Neural cell (in vitro differentiated cells): ENCODE measurements around the gene SLC27A2. TPM values are rescaled to one million over a fixed set of nuclear protein-coding genes. Genes with fewer than 3 reads are reported as not detected.

Source experiments
- H2AFZ ChIP-seq: fragments of 200-600, 300-800 bp; sonication (generic), shearing (Covaris generic); 2 replicates; pipeline ENCODE4 v1.6.0; 2014; ENCODE audit warnings: low read depth, mild to moderate bottlenecking, antibody characterized with exemption, low read length, moderate library complexity
- H3F3A ChIP-seq: fragments of 200-600 bp; shearing (Covaris generic); 2 replicates; pipeline ENCODE4 v1.6.1; 2016; ENCODE audit warnings: mild to moderate bottlenecking, moderate library complexity, mixed read lengths, antibody characterized with exemption, low read length; ENCODE audit not compliant: insufficient read depth, poor library complexity, severe bottlenecking
- H3K27ac ChIP-seq: fragments of 200-600, 300-800 bp; sonication (generic), shearing (Covaris generic); 2 replicates; pipeline ENCODE4 v1.5.1; 2014; ENCODE audit warnings: mild to moderate bottlenecking, low read length, moderate library complexity
- H3K27me3 ChIP-seq: fragments of 300-800, 200-600 bp; sonication (generic), shearing (Covaris generic); 2 replicates; pipeline ENCODE4 v1.6.0; 2014; ENCODE audit warnings: mild to moderate bottlenecking, low read depth, low read length, moderate library complexity; ENCODE audit not compliant: insufficient read depth
- H3K36me3 ChIP-seq: fragments of 300-800, 200-600 bp; sonication (generic), shearing (Covaris generic); 2 replicates; pipeline ENCODE4 v1.5.1; 2014; ENCODE audit warnings: mild to moderate bottlenecking, antibody characterized with exemption, low read length, moderate library complexity; ENCODE audit not compliant: insufficient read depth
- H3K4me2 ChIP-seq: fragments of 300-800, 200-600 bp; sonication (generic), shearing (Covaris generic); 2 replicates; pipeline ENCODE4 v1.6.0; 2014; ENCODE audit warnings: mild to moderate bottlenecking, low read length
- H3K4me3 ChIP-seq: fragments of 300-800, 200-600 bp; sonication (generic), shearing (Covaris generic); 2 replicates; pipeline ENCODE4 v1.5.1; 2014; ENCODE audit warnings: mild to moderate bottlenecking, low read length, moderate library complexity
- H3K79me2 ChIP-seq: fragments of 200-600 bp; shearing (Covaris generic); replicated peaks from 2 replicates; pipeline ENCODE4 v1.6.0; 2014; ENCODE audit warnings: mild to moderate bottlenecking, low read length, moderate library complexity; ENCODE audit not compliant: insufficient read depth
- H3K9ac ChIP-seq: fragments of 300-800, 200-600 bp; sonication (generic), shearing (Covaris generic); 2 replicates; pipeline ENCODE4 v1.6.1; 2016; ENCODE audit warnings: mild to moderate bottlenecking, low read length, mixed read lengths
- H3K9me2 ChIP-seq: fragments of 200-600 bp; shearing (Covaris generic); 2 replicates; pipeline ENCODE4 v1.6.1; 2016; ENCODE audit warnings: mild to moderate bottlenecking, low read length, mixed read lengths; ENCODE audit not compliant: insufficient read depth
- H3K9me3 ChIP-seq: fragments of 200-600, 300-800 bp; sonication (generic), shearing (Covaris generic); 2 replicates; pipeline ENCODE4 v1.6.1; 2016; ENCODE audit warnings: mild to moderate bottlenecking, mixed run types, low read length, moderate library complexity, mixed read lengths
- H4K20me1 ChIP-seq: fragments of 200-600 bp; shearing (Covaris generic); 2 replicates; pipeline ENCODE4 v1.6.1; 2016; ENCODE audit warnings: mild to moderate bottlenecking, mixed run types; ENCODE audit not compliant: insufficient read depth
- EP300 ChIP-seq: fragments of 450-650 bp; conservative IDR thresholded peaks from 2 replicates; pipeline ENCODE4 v1.6.1; 2014; ENCODE audit warnings: antibody characterized with exemption, mild to moderate bottlenecking, moderate library complexity; ENCODE audit not compliant: poor library complexity, severe bottlenecking
- EZH2 ChIP-seq: fragments of 200-600, 300-800 bp; shearing (Covaris generic), sonication (generic); IDR thresholded peaks from 2 replicates; pipeline ENCODE4 v1.6.1; 2014; ENCODE audit warnings: antibody characterized with exemption, low read length, borderline replicate concordance, mild to moderate bottlenecking; ENCODE audit not compliant: insufficient read depth, poor library complexity, severe bottlenecking
- MXI1 ChIP-seq: fragments of 450-650 bp; conservative IDR thresholded peaks from 2 replicates; pipeline ENCODE4 v1.6.1; 2014; ENCODE audit warnings: antibody characterized with exemption, mild to moderate bottlenecking; ENCODE audit not compliant: poor library complexity, severe bottlenecking
- POLR2AphosphoS5 ChIP-seq: IDR thresholded peaks from 2 replicates; pipeline ENCODE4 v1.6.1; 2012
- RAD21 ChIP-seq: fragments of 450-650 bp; conservative IDR thresholded peaks from 2 replicates; pipeline ENCODE4 v1.6.1; 2014; ENCODE audit warnings: antibody characterized with exemption, mild to moderate bottlenecking, moderate library complexity
- SMC3 ChIP-seq: fragments of 450-650 bp; conservative IDR thresholded peaks from 2 replicates; pipeline ENCODE4 v1.6.1; 2014; ENCODE audit warnings: antibody characterized with exemption, mild to moderate bottlenecking, moderate library complexity; ENCODE audit not compliant: poor library complexity
- TAF1 ChIP-seq: IDR thresholded peaks from 2 replicates; pipeline ENCODE4 v1.6.1; 2012; ENCODE audit warnings: low read depth
- polyA plus RNA-seq: library from polyadenylated mRNA; depleted of rRNA; stranded (reverse); fragments of >200 nt; gene quantifications from 2 replicates; pipeline ENCODE4 v1.2.3, GENCODE V29; 2014
- TF ChIP-seq, protein P1 (sequence below): IDR thresholded peaks from 2 replicates; pipeline ENCODE4 v1.6.1; 2012; ENCODE audit warnings: borderline replicate concordance
- TF ChIP-seq, protein P2 (sequence below): fragments of 450-650 bp; IDR thresholded peaks from 2 replicates; pipeline ENCODE4 v1.5.1; 2014; ENCODE audit warnings: antibody characterized with exemption, mild to moderate bottlenecking, moderate library complexity; ENCODE audit not compliant: poor library complexity, severe bottlenecking

Gene SLC27A2
- polyA plus RNA-seq, 1 donor from 2014 or later: 3.5 TPM

GRCh38 chr15:50257924-50258323 is 75.9 kb downstream of the SLC27A2 start:
- Histone ChIP-seq H3K79me2 (no peaks in the 10 kb centered on the region), H3F3A (no peaks in the 10 kb centered on the region), H4K20me1 (no peaks in the 10 kb centered on the region), H3K9me3 (no peaks in the 10 kb centered on the region), H2AFZ (no peak overlapping the region), H3K9ac (no peak overlapping the region), H3K27me3 (no peaks in the 10 kb centered on the region), H3K27ac (no peak overlapping the region), H3K36me3 (no peaks in the 10 kb centered on the region), H3K9me2 (no peaks in the 10 kb centered on the region), H3K4me2 (no peak overlapping the region), H3K4me3 (no peak overlapping the region)
- TF ChIP-seq RAD21 (no peak), POLR2AphosphoS5 (no peak), SMC3 (no peak), MXI1 (no peak), EZH2 (no peak), EP300 (no peak), TAF1 (no peak)
- TF ChIP-seq, protein P1, sequence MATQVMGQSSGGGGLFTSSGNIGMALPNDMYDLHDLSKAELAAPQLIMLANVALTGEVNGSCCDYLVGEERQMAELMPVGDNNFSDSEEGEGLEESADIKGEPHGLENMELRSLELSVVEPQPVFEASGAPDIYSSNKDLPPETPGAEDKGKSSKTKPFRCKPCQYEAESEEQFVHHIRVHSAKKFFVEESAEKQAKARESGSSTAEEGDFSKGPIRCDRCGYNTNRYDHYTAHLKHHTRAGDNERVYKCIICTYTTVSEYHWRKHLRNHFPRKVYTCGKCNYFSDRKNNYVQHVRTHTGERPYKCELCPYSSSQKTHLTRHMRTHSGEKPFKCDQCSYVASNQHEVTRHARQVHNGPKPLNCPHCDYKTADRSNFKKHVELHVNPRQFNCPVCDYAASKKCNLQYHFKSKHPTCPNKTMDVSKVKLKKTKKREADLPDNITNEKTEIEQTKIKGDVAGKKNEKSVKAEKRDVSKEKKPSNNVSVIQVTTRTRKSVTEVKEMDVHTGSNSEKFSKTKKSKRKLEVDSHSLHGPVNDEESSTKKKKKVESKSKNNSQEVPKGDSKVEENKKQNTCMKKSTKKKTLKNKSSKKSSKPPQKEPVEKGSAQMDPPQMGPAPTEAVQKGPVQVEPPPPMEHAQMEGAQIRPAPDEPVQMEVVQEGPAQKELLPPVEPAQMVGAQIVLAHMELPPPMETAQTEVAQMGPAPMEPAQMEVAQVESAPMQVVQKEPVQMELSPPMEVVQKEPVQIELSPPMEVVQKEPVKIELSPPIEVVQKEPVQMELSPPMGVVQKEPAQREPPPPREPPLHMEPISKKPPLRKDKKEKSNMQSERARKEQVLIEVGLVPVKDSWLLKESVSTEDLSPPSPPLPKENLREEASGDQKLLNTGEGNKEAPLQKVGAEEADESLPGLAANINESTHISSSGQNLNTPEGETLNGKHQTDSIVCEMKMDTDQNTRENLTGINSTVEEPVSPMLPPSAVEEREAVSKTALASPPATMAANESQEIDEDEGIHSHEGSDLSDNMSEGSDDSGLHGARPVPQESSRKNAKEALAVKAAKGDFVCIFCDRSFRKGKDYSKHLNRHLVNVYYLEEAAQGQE: no peak
- TF ChIP-seq, protein P2, sequence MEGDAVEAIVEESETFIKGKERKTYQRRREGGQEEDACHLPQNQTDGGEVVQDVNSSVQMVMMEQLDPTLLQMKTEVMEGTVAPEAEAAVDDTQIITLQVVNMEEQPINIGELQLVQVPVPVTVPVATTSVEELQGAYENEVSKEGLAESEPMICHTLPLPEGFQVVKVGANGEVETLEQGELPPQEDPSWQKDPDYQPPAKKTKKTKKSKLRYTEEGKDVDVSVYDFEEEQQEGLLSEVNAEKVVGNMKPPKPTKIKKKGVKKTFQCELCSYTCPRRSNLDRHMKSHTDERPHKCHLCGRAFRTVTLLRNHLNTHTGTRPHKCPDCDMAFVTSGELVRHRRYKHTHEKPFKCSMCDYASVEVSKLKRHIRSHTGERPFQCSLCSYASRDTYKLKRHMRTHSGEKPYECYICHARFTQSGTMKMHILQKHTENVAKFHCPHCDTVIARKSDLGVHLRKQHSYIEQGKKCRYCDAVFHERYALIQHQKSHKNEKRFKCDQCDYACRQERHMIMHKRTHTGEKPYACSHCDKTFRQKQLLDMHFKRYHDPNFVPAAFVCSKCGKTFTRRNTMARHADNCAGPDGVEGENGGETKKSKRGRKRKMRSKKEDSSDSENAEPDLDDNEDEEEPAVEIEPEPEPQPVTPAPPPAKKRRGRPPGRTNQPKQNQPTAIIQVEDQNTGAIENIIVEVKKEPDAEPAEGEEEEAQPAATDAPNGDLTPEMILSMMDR: no peak

- Histone ChIP-seq H3F3A (no peaks in the 10 kb centered on the region), H3K27ac (no peak overlapping the region), H3K27me3 (no peaks in the 10 kb centered on the region), H3K36me3 (no peaks in the 10 kb centered on the region), H4K20me1 (no peaks in the 10 kb centered on the region), H3K9me3 (no peaks in the 10 kb centered on the region), H2AFZ (no peak overlapping the region), H3K9ac (no peak overlapping the region), H3K4me3 (no peak overlapping the region), H3K9me2 (no peaks in the 10 kb centered on the region), H3K4me2 (no peak overlapping the region), H3K79me2 (no peaks in the 10 kb centered on the region)
- TF ChIP-seq POLR2AphosphoS5 (no peak), MXI1 (no peak), RAD21 (no peak), EZH2 (no peak), SMC3 (no peak), TAF1 (no peak)
- TF ChIP-seq, protein P2: no peak
- TF ChIP-seq, protein P1: no peak
These were observed 77.3 kb downstream of the SLC27A2 start for GRCh38 chr15:50259276-50259675.
